Progenitor cell of endocrine pancreas (in vitro differentiated cells): ENCODE measurements around the gene ZMYND11. TPM values are rescaled to one million over a fixed set of nuclear protein-coding genes. Genes with fewer than 3 reads are reported as not detected.

ENCODE experiments used
- DNase-seq: peaks from one replicate; pipeline ENCODE4 v3.0.0; 2021; ENCODE audit warnings: low spot score; ENCODE audit not compliant: unreplicated experiment
- H3K27ac Mint-ChIP-seq: 2 replicates; pipeline ENCODE4 v1.8.0; 2021; ENCODE audit warnings: mild to moderate bottlenecking, moderate library complexity, mixed read lengths
- H3K27me3 Mint-ChIP-seq: 2 replicates; pipeline ENCODE4 v1.8.0; 2021; ENCODE audit warnings: mixed read lengths
- H3K36me3 Mint-ChIP-seq: 2 replicates; pipeline ENCODE4 v1.8.0; 2022; ENCODE audit warnings: mixed read lengths; ENCODE audit not compliant: insufficient read depth
- H3K4me1 Mint-ChIP-seq: 2 replicates; pipeline ENCODE4 v1.8.0; 2021; ENCODE audit warnings: low read depth, mixed read lengths
- H3K4me3 Mint-ChIP-seq: 2 replicates; pipeline ENCODE4 v1.8.0; 2021; ENCODE audit warnings: low read depth, mild to moderate bottlenecking, moderate library complexity, mixed read lengths
- H3K9me3 Mint-ChIP-seq: 2 replicates; pipeline ENCODE4 v1.8.0; 2021; ENCODE audit warnings: low read depth, mixed read lengths
- CTCF ChIP-seq: fragments of 200-600 bp; sonication (generic); IDR thresholded peaks from one replicate; pipeline ENCODE4 v1.5.0; 2021; ENCODE audit warnings: antibody characterized with exemption, mild to moderate bottlenecking; ENCODE audit not compliant: unreplicated experiment
- total RNA-seq: library from RNA; stranded (reverse); gene quantifications from 2 replicates; pipeline ENCODE4 v1.2.1, GENCODE V29; 2021

ZMYND11 gene
- total RNA-seq, 1 donor from 2014 or later, result 69.2 TPM

- H3K27ac Mint-ChIP-seq, result no peak overlapping the region
- no peaks in the 10 kb centered on the region for H3K4me1 Mint-ChIP-seq
- no peaks in the 10 kb centered on the region for H3K9me3 Mint-ChIP-seq
- no peaks in the 10 kb centered on the region for H3K27me3 Mint-ChIP-seq
- H3K36me3 Mint-ChIP-seq, result peaks cover 10% of the 10 kb centered on the region
- no peak for TF ChIP-seq CTCF
- DNase-seq, result no peak
- H3K4me3 Mint-ChIP-seq, result no peak overlapping the region
These were observed 106.2 kb downstream of the ZMYND11 start for GRCh38 chr10:241451-241850.

- Mint-ChIP-seq H3K27ac (no peak overlapping the region), H3K36me3 (peaks cover 11% of the 10 kb centered on the region), H3K9me3 (no peaks in the 10 kb centered on the region), H3K4me1 (no peaks in the 10 kb centered on the region), H3K27me3 (no peaks in the 10 kb centered on the region), H3K4me3 (no peak overlapping the region)
- DNase-seq, result no peak
- TF ChIP-seq CTCF, result no peak
These were observed 106.8 kb downstream of the ZMYND11 start for GRCh38 chr10:241966-242643.

- Mint-ChIP-seq H3K27ac (no peak overlapping the region), H3K27me3 (no peaks in the 10 kb centered on the region), H3K36me3 (peaks cover 18% of the 10 kb centered on the region), H3K4me1 (no peaks in the 10 kb centered on the region), H3K4me3 (no peak overlapping the region), H3K9me3 (no peaks in the 10 kb centered on the region)
- no peak for DNase-seq
- TF ChIP-seq CTCF, result no peak
These were observed 109.0 kb downstream of the ZMYND11 start for GRCh38 chr10:244227-244626.

GRCh38 chr10:246431-246830, 111.2 kb downstream of the ZMYND11 start:
- Mint-ChIP-seq H3K27me3 (no peaks in the 10 kb centered on the region), H3K27ac (no peak overlapping the region), H3K36me3 (peaks cover 25% of the 10 kb centered on the region), H3K4me1 (no peaks in the 10 kb centered on the region), H3K4me3 (no peak overlapping the region), H3K9me3 (no peaks in the 10 kb centered on the region)
- TF ChIP-seq CTCF, result no peak
- DNase-seq, result no peak

GRCh38 chr10:247480-247879, 112.2 kb downstream of the ZMYND11 start:
- peaks cover 23% of the 10 kb centered on the region for H3K36me3 Mint-ChIP-seq
- H3K9me3 Mint-ChIP-seq, result no peaks in the 10 kb centered on the region
- no peaks in the 10 kb centered on the region for H3K4me1 Mint-ChIP-seq
- no peak overlapping the region for H3K4me3 Mint-ChIP-seq
- no peak overlapping the region for H3K27ac Mint-ChIP-seq
- TF ChIP-seq CTCF, result no peak
- no peak for DNase-seq
- no peaks in the 10 kb centered on the region for H3K27me3 Mint-ChIP-seq
